HepG2 (cell line): ENCODE measurements around the gene ELMOD3. TPM values are rescaled to one million over a fixed set of nuclear protein-coding genes. Genes with fewer than 3 reads are reported as not detected.

Source experiments
- ATAC-seq: fragments of 200-7000 bp; cut with Tn5 transposase; 3 replicates; pipeline ENCODE4 v1.9.1; 2020; ENCODE audit warnings: mild to moderate bottlenecking, moderate library complexity
- BruUV-seq: library from RNA; stranded (reverse); fragments of 400-500 nt; replicated peaks from 2 replicates; lab custom pipeline; 2021; lab: Mats Ljungman, UMichigan
- CTCF ChIA-PET: fragments of 300-600 bp; formaldehyde crosslinking; extraction: SDS; loops from one replicate; lab custom pipeline; 2021; ENCODE audit warnings: low total read pairs, inconsistent platforms, low intra/inter-chr PET ratio; lab: Yijun Ruan, JAX
- POLR2A ChIA-PET: fragments of 350-600 bp; sonication (Branson Sonifier 250); formaldehyde crosslinking; loops from one replicate; lab custom pipeline; 2020; ENCODE audit warnings: antibody characterized with exemption, inconsistent platforms; lab: Yijun Ruan, JAX
- DNase-seq: peaks from one replicate; pipeline ENCODE4 v3.0.0-alpha.2; 2015; ENCODE audit warnings: low spot score
- FAIRE-seq: peaks from 3 replicates; lab custom pipeline; 2011; peaks lifted over from hg19 to GRCh38; lab: Jason Lieb, UNC
- H2AFZ ChIP-seq: one replicate; pipeline ENCODE4 v1.6.1; 2011; ENCODE audit warnings: low read length, inconsistent platforms
- H3K27ac ChIP-seq: fragments of 300-600 bp; 3 replicates; pipeline ENCODE4 v1.8.0; 2011; ENCODE audit warnings: mixed run types, mild to moderate bottlenecking, mixed read lengths, low read length, inconsistent platforms; ENCODE audit not compliant: insufficient read depth; ENCODE audit errors: extremely low read length
- H3K27me3 ChIP-seq, 2 experiments: fragments of 200-600 bp in 1 of 2; 2 replicates in 1 of 2; 3 replicates in 1 of 2; pipeline versions ENCODE4 v1.6.0 to v1.8.0; 2011; ENCODE audit warnings: low read length in 2 of 2, mild to moderate bottlenecking in 2 of 2, moderate library complexity in 2 of 2, inconsistent platforms in 1 of 2; ENCODE audit not compliant: insufficient read depth in 2 of 2, control insufficient read depth in 1 of 2
- H3K36me3 ChIP-seq, 2 experiments: fragments of 200-600 bp in 1 of 2; replicated peaks in 1 of 2; 2 replicates in 1 of 2; 3 replicates in 1 of 2; pipeline versions ENCODE4 v1.5.1 to v1.8.0; 2011; ENCODE audit warnings: low read length in 2 of 2, inconsistent platforms in 1 of 2; ENCODE audit not compliant: insufficient read depth in 2 of 2, control insufficient read depth in 1 of 2
- H3K4me1 ChIP-seq: 2 replicates; pipeline ENCODE4 v1.5.1; 2012; ENCODE audit warnings: low read length, inconsistent platforms; ENCODE audit not compliant: insufficient read depth
- H3K4me2 ChIP-seq: 2 replicates; pipeline ENCODE4 v1.6.0; 2011; ENCODE audit warnings: low read depth, low read length, inconsistent platforms
- H3K4me3 ChIP-seq, 3 experiments: fragments of 200-600 bp in 1 of 3; sonication (generic), shearing (Covaris generic) in 1 of 3; replicated peaks in 1 of 3; 2 replicates each; pipeline ENCODE4 v1.5.1; 2011 to 2016; ENCODE audit warnings: low read length in 3 of 3, inconsistent platforms in 2 of 3, low read depth in 2 of 3, mild to moderate bottlenecking in 2 of 3, control low read depth in 1 of 3, mixed read lengths in 1 of 3; ENCODE audit not compliant: insufficient read depth in 1 of 3
- H3K79me2 ChIP-seq: one replicate; pipeline ENCODE4 v1.6.1; 2011; ENCODE audit warnings: low read length, inconsistent platforms; ENCODE audit not compliant: insufficient read depth
- H3K9ac ChIP-seq: 2 replicates; pipeline ENCODE4 v1.6.0; 2011; ENCODE audit warnings: mild to moderate bottlenecking, low read depth, low read length, inconsistent platforms; ENCODE audit not compliant: insufficient read depth
- H3K9me3 ChIP-seq: 2 replicates; pipeline ENCODE4 v1.5.1; 2012; ENCODE audit warnings: mild to moderate bottlenecking, low read length
- H4K20me1 ChIP-seq: 2 replicates; pipeline ENCODE4 v1.6.0; 2011; ENCODE audit warnings: inconsistent platforms, mild to moderate bottlenecking, low read length, moderate library complexity; ENCODE audit not compliant: insufficient read depth
- KAT8 ChIP-seq: IDR thresholded peaks from 2 replicates; pipeline ENCODE4 v1.6.1; 2016; ENCODE audit warnings: missing genetic modification reagents, missing compliant biosample characterization
- KDM1A ChIP-seq: IDR thresholded peaks from 2 replicates; pipeline ENCODE4 v1.6.1; 2016; ENCODE audit warnings: missing compliant biosample characterization
- KLF13 ChIP-seq: sonication (generic); formaldehyde crosslinking; IDR thresholded peaks from 2 replicates; pipeline ENCODE4 v1.4.0; 2020; ENCODE audit warnings: mild to moderate bottlenecking, missing genetic modification reagents
- REL ChIP-seq: sonication (generic); formaldehyde crosslinking; conservative IDR thresholded peaks from 2 replicates; pipeline ENCODE4 v1.8.0; 2022; ENCODE audit warnings: mild to moderate bottlenecking, missing genetic modification reagents, moderate library complexity
- ZNF180 ChIP-seq: sonication (generic); formaldehyde crosslinking; IDR thresholded peaks from 2 replicates; pipeline ENCODE4 v1.4.0; 2020; ENCODE audit warnings: low read depth, missing genetic modification reagents, borderline replicate concordance
- ZNF44 ChIP-seq: sonication (generic); formaldehyde crosslinking; IDR thresholded peaks from 2 replicates; pipeline ENCODE4 v1.5.1; 2020; ENCODE audit warnings: mild to moderate bottlenecking, missing genetic modification reagents
- ZNF543 ChIP-seq: sonication (generic); formaldehyde crosslinking; IDR thresholded peaks from 2 replicates; pipeline ENCODE4 v1.4.0; 2020; ENCODE audit warnings: mild to moderate bottlenecking, missing genetic modification reagents
- WGBS: methylation state at CpG from one replicate; pipeline ENCODE4 v1.1.6; 2017; ENCODE audit warnings: low lambda C conversion rate; 5-methylcytosine and 5-hydroxymethylcytosine counted together
- in situ Hi-C: cut with HindIII; loops from 2 replicates; pipeline ENCODE4 v1.10.0; 2017; ENCODE audit warnings: low pct_unique_long_range_greater_than_20kb; ENCODE audit not compliant: extremely low pct_ligation_motif_present
- intact Hi-C: fragments of 100-400 bp; cut with micrococcal nuclease; formaldehyde crosslinking; loops from one replicate; pipeline ENCODE4 v1.10.0; 2022; ENCODE audit not compliant: unreplicated experiment
- polyA plus RNA-seq, 8 experiments: library from polyadenylated mRNA; depleted of rRNA in 3 of 8; stranded (reverse) in 7 of 8; unstranded in 1 of 8; fragments of >200 nt; fragmentation: Illumina TruSeq in 4 of 8; extraction: Trizol in 4 of 8; gene quantifications; 2 replicates each; pipeline versions ENCODE4 v1.2.1 to v1.2.3, GENCODE V29; 2011 to 2016; ENCODE audit warnings: low read depth in 4 of 8, missing spikeins in 1 of 8, mixed read lengths in 1 of 8; ENCODE audit not compliant: insufficient read depth in 1 of 8
- total RNA-seq, 5 experiments: library from RNA; depleted of rRNA; stranded (reverse); fragments of >200 nt; fragmentation: Illumina TruSeq; extraction: Trizol; gene quantifications; 2 replicates each; pipeline ENCODE4 v1.2.3, GENCODE V29; 2016; ENCODE audit warnings: low read depth in 1 of 5
- TF ChIP-seq, protein P1 (sequence below): sonication (generic); formaldehyde crosslinking; IDR thresholded peaks from 2 replicates; pipeline ENCODE4 v1.4.0; 2020; ENCODE audit warnings: missing genetic modification reagents, mild to moderate bottlenecking, borderline replicate concordance
- TF ChIP-seq, protein P2 (sequence below): sonication (generic); formaldehyde crosslinking; IDR thresholded peaks from 2 replicates; pipeline ENCODE4 v1.8.0; 2022; ENCODE audit warnings: mild to moderate bottlenecking, missing genetic modification reagents, moderate library complexity

The ELMOD3 gene
- total and polyA plus RNA-seq, 2 of the 13 experiments (the other 11 are each of a cell fraction or from before 2014, with no cell fraction given) = 13.3 to 19.5 TPM

GRCh38 chr2:85439986-85440385, 85.4 kb downstream of the ELMOD3 start:
- FAIRE-seq (no peak), DNase-seq (no peak), ATAC-seq (no peak)
- H3K4me3 ChIP-seq = no peak overlapping the region
- CTCF ChIA-PET = no interaction called here
- TF ChIP-seq ZNF180 (CRISPR knock-in tag) (no peak), KDM1A (CRISPR knock-in tag) (no peak), KLF13 (CRISPR knock-in tag) (no peak), REL (CRISPR knock-in tag) (no peak), KAT8 (no peak), ZNF44 (CRISPR knock-in tag) (no peak), ZNF543 (CRISPR knock-in tag) (no peak)
- TF ChIP-seq, protein P1, sequence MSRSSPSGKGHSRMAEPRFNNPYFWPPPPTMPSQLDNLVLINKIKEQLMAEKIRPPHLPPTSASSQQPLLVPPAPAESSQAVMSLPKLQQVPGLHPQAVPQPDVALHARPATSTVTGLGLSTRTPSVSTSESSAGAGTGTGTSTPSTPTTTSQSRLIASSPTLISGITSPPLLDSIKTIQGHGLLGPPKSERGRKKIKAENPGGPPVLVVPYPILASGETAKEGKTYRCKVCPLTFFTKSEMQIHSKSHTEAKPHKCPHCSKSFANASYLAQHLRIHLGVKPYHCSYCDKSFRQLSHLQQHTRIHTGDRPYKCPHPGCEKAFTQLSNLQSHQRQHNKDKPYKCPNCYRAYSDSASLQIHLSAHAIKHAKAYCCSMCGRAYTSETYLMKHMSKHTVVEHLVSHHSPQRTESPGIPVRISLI = no peak
- TF ChIP-seq, protein P2, sequence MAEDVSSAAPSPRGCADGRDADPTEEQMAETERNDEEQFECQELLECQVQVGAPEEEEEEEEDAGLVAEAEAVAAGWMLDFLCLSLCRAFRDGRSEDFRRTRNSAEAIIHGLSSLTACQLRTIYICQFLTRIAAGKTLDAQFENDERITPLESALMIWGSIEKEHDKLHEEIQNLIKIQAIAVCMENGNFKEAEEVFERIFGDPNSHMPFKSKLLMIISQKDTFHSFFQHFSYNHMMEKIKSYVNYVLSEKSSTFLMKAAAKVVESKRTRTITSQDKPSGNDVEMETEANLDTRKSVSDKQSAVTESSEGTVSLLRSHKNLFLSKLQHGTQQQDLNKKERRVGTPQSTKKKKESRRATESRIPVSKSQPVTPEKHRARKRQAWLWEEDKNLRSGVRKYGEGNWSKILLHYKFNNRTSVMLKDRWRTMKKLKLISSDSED (CRISPR knock-in tag) = no peak
- H3K36me3 ChIP-seq = no peaks in the 10 kb centered on the region
- H2AFZ ChIP-seq = no peak overlapping the region
- no peak overlapping the region for H3K4me2 ChIP-seq
- BruUV-seq = no TSS peak
- H3K27ac ChIP-seq = no peak overlapping the region
- intact Hi-C loops = no loop called here
- H3K27me3 ChIP-seq = peaks cover 2 to 54% of the 10 kb centered on the region in 2 experiments
- 32% methylated on average over 7 of the region's 7 CpGs for WGBS
- H3K9me3 ChIP-seq = no peaks in the 10 kb centered on the region
- POLR2A ChIA-PET = interaction anchor here (1.5 to 5.3 kb wide), 2 partner anchors 22 to 98 kb away, joined by 4 to 26 read pairs; partner anchors contain the start of genes MAT2A and SH2D6
- no peaks in the 10 kb centered on the region for H3K79me2 ChIP-seq
- H3K9ac ChIP-seq = no peak overlapping the region
- in situ Hi-C loops = no loop called here
- peaks cover 30% of the 10 kb centered on the region for H3K4me1 ChIP-seq
- H4K20me1 ChIP-seq = no peaks in the 10 kb centered on the region
